HG03280 (cell line): ENCODE results near the gene RPL7L1.

ENCODE experiments used
- ATAC-seq: cut with Tn5 transposase; IDR thresholded peaks from one replicate; pipeline ENCODE4 v1.9.1; 2021; ENCODE audit warnings: mild to moderate bottlenecking, moderate library complexity; ENCODE audit not compliant: unreplicated experiment

RPL7L1 gene

DNA sequence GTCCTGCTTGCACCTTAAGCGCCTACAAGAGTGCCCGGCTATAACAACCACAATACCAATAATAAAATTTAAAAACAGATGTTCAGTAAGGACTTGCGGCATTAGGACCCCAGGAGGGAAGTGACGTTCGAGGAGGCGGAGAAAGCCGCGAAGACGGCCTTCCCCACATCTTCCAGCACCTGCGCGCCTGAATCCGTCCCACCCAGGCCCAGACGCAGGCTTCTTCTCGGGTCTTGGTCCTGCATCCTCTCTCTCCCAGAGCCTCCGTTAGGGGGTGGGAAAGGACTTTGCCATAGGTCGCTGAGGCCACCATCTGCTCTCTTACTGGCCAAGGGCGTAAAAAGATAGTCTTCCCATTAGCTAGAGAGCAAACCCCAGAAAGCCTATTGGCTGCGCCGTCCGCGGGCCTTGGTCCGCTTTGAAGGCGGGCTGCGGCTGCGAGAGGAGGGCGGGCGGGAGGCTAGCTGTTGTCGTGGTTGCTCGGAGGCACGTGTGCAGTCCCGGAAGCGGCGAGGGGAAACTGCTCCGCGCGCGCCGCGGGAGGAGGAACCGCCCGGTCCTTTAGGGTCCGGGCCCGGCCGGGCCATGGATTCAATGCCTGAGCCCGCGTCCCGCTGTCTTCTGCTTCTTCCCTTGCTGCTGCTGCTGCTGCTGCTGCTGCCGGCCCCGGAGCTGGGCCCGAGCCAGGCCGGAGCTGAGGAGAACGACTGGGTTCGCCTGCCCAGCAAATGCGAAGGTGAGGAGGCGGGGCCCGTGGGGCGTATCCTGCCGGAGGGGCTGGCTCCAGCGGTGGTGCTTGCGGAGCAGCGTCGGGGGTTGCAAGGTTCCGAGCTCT lies 49.8 kb downstream of the RPL7L1 start, which contains the start of gene CNPY3:
TSS of gene CNPY3 (plus strand) at position 495 of the 835 bp plus-strand sequence. CDS start at position 586, 91 bp downstream.
- ATAC-seq, result peak; percentile 79

- ATAC-seq, result peak; percentile 50
These were observed 50.5 kb downstream of the RPL7L1 start for GRCh38 chr6:42929821-42930360.

GRCh38 chr6:42932412-42932811 lies 53.0 kb downstream of the RPL7L1 start:
- ATAC-seq, result no peak

DNA sequence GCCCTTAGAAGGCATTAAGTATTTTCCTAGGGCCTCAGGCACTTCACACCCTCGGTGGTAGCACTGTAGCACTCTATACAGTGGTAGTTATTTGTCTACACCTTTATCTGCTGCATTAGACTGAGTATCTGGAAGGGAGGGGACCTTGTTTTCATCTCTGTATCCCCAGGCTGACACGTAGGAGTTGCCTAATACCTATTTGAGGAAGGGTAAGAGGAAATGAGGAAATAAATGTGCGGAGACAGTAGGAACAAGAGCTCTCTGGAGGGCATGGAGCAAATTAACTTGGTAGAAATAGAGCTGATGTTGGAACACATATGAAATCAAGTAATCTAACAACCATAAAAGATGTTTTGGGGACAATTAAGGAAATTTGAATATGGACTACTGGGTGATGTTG lies 53.8 kb downstream of the RPL7L1 start:
- ATAC-seq, result no peak

- no peak for ATAC-seq
These were observed 55.9 kb downstream of the RPL7L1 start for GRCh38 chr6:42935322-42935721.

GRCh38 chr6:42936398-42936797 lies 57.0 kb downstream of the RPL7L1 start:
- no peak for ATAC-seq

- ATAC-seq, result no peak
These were observed 58.4 kb downstream of the RPL7L1 start for GRCh38 chr6:42937548-42938427.

DNA sequence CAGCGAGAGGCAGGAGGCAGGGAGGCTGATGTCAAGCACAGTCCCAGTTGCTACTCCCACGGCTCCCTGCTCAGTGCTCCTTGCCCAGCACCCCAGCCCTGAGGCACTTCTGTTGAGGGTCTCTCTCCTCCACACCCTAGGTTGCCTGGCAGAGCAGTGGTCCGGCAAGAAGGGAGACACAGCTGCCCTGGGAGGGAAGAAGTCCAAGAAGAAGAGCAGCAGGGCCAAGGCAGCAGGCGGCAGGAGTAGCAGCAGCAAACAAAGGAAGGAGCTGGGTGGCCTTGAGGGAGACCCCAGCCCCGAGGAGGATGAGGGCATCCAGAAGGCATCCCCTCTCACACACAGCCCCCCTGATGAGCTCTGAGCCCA lies 59.0 kb downstream of the RPL7L1 start:
- no peak for ATAC-seq

DNA sequence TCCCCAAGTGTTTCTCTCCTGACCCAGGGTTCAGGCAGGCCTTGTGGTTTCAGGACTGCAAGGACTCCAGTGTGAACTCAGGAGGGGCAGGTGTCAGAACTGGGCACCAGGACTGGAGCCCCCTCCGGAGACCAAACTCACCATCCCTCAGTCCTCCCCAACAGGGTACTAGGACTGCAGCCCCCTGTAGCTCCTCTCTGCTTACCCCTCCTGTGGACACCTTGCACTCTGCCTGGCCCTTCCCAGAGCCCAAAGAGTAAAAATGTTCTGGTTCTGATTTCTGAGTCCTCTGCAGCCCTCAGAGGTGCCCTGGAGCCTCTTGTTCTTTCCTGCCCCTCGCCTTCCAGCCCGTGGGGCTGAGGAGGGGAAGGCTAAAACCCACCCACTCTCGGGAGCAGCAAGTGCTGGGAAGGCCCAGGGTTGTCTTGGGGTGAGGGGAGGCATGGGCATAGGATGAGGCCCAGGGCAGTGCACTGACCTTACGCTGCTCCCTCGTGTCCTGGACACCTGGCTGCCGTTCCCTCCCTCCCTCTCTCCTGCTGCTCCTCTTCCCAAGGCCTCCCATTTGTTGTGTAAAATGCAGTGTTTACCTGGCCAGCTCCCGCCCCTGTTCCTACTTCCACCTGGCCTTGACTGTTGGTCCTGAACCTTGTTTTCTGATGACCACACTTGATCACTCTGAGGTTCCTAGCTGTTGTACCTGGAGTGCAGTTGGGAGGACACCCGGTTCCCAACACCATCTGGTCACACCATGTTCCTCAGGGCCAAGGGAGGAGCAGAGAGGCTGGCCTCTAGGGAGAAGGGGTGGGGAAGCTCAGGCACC lies 59.8 kb downstream of the RPL7L1 start:
- ATAC-seq, result no peak
